ENCODE data around the gene CCDC138. TPM values are rescaled to one million over a fixed set of nuclear protein-coding genes. Genes with fewer than 3 reads are reported as not detected.

Gene CCDC138
- total RNA-seq, 1 donor from 2014 or later, result 51.8 TPM

GRCh38 chr2:108824316-108825070 is 37.9 kb downstream of the CCDC138 start:
- FAIRE-seq (no peak), DNase-seq (ENCODE audit: low spot score in 2 of 2) (no peak)

GRCh38 chr2:108825254-108825653 is 38.7 kb downstream of the CCDC138 start:
- FAIRE-seq, result no peak
- DNase-seq (ENCODE audit: low spot score in 2 of 2), result no peak

GRCh38 chr2:108825736-108826135 is 39.2 kb downstream of the CCDC138 start:
- FAIRE-seq (no peak), DNase-seq (ENCODE audit: low spot score in 2 of 2) (no peak)

GRCh38 chr2:108829578-108830310 is 43.2 kb downstream of the CCDC138 start:
- DNase-seq (ENCODE audit: low spot score in 2 of 2) (no peak), FAIRE-seq (no peak)

GRCh38 chr2:108833219-108833618 is 46.6 kb downstream of the CCDC138 start:
- FAIRE-seq (no peak), DNase-seq (ENCODE audit: low spot score in 2 of 2) (no peak)

GRCh38 chr2:108834620-108835019 is 48.0 kb downstream of the CCDC138 start:
- DNase-seq (ENCODE audit: low spot score in 2 of 2) (no peak), FAIRE-seq (no peak)

- FAIRE-seq, result no peak
- no peak for DNase-seq (ENCODE audit: low spot score in 2 of 2)
Measured at GRCh38 chr2:108835040-108835439, 48.5 kb downstream of the CCDC138 start.

GRCh38 chr2:108837198-108837597 is 50.6 kb downstream of the CCDC138 start:
- no peak for DNase-seq (ENCODE audit: low spot score in 2 of 2)
- FAIRE-seq, result no peak

GRCh38 chr2:108841506-108841905 is 54.9 kb downstream of the CCDC138 start:
- DNase-seq (ENCODE audit: low spot score in 2 of 2) (no peak), FAIRE-seq (no peak)

- FAIRE-seq (no peak), DNase-seq (ENCODE audit: low spot score in 2 of 2) (no peak)
Measured at GRCh38 chr2:108845923-108846322, 59.4 kb downstream of the CCDC138 start.

GRCh38 chr2:108847000-108847399 is 60.4 kb downstream of the CCDC138 start:
- FAIRE-seq, result no peak
- DNase-seq (ENCODE audit: low spot score in 2 of 2), result no peak

GRCh38 chr2:108852375-108852774 is 65.8 kb downstream of the CCDC138 start:
- FAIRE-seq, result no peak
- no peak for DNase-seq (ENCODE audit: low spot score in 2 of 2)

GRCh38 chr2:108853421-108853820 is 66.8 kb downstream of the CCDC138 start:
- no peak for DNase-seq (ENCODE audit: low spot score in 2 of 2)
- no peak for FAIRE-seq

- DNase-seq (ENCODE audit: low spot score in 2 of 2) (no peak), FAIRE-seq (no peak)
Measured at GRCh38 chr2:108854484-108854883, 67.9 kb downstream of the CCDC138 start.

- DNase-seq (ENCODE audit: low spot score in 2 of 2), result no peak
- no peak for FAIRE-seq
Measured at GRCh38 chr2:108855194-108855593, 68.6 kb downstream of the CCDC138 start.

GRCh38 chr2:108858894-108859293 is 72.3 kb downstream of the CCDC138 start:
- DNase-seq (ENCODE audit: low spot score in 2 of 2), result no peak
- no peak for FAIRE-seq

GRCh38 chr2:108866041-108866440 is 79.5 kb downstream of the CCDC138 start:
- DNase-seq (ENCODE audit: low spot score in 2 of 2) (no peak), FAIRE-seq (no peak)

- DNase-seq (ENCODE audit: low spot score in 2 of 2), result no peak
- FAIRE-seq, result no peak
Measured at GRCh38 chr2:108868911-108869310, 82.3 kb downstream of the CCDC138 start.

- no peak for DNase-seq (ENCODE audit: low spot score in 2 of 2)
- FAIRE-seq, result no peak
Measured at GRCh38 chr2:108869542-108869941, 83.0 kb downstream of the CCDC138 start.

GRCh38 chr2:108870069-108870644 is 83.6 kb downstream of the CCDC138 start:
- no peak for DNase-seq (ENCODE audit: low spot score in 2 of 2)
- FAIRE-seq, result no peak

GRCh38 chr2:108877506-108877905 is 90.9 kb downstream of the CCDC138 start:
- DNase-seq (ENCODE audit: low spot score in 2 of 2), result no peak
- no peak for FAIRE-seq

- DNase-seq (ENCODE audit: low spot score in 2 of 2) (no peak), FAIRE-seq (no peak)
Measured at GRCh38 chr2:108878276-108878675, 91.7 kb downstream of the CCDC138 start.
